ENCODE measurements around the gene TPD52L1.

TPD52L1 gene, protein sequence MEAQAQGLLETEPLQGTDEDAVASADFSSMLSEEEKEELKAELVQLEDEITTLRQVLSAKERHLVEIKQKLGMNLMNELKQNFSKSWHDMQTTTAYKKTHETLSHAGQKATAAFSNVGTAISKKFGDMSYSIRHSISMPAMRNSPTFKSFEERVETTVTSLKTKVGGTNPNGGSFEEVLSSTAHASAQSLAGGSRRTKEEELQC

DNA sequence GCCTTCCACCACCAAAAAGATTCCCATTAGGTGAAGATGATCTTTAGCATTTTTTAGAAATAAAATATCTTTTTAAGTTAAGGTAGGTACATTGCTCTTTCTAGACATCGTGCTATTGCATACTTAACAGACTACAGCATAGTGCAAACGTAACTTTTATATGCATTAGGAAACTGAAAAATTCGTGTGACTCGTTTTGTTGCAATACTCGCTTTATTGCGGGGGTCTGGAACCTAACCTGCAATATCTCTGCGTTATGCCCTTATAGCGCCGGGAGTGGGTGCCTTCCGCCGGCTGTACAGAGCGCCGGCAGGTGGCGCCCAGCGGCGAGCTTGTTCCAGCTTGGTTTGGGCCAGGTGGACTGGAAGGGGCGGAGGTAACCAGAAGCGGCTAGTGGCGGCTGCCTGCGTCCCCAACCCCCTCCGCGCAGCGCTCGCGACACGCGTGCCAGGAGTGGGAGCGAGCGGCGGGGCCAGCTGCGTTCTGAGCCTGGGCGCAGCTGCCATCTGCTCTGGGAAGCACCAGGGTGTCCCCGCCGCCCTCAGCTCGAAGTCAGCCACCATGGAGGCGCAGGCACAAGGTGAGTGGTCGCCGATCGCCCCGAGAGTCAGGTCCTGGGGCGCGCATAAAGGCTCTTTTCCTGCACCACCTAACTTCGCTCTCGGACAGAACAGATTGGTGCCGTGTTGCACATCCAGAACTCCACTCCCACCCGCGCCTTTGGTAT is at the start of gene TPD52L1:
Gene TPD52L1, plus strand, starts transcription at position 383 of the 727 bp plus-strand sequence. Its CDS starts 179 bp downstream, at position 562.
- DNase-seq (ENCODE audit: low read depth), result peak; percentile 10
- TF ChIP-seq, protein P1, sequence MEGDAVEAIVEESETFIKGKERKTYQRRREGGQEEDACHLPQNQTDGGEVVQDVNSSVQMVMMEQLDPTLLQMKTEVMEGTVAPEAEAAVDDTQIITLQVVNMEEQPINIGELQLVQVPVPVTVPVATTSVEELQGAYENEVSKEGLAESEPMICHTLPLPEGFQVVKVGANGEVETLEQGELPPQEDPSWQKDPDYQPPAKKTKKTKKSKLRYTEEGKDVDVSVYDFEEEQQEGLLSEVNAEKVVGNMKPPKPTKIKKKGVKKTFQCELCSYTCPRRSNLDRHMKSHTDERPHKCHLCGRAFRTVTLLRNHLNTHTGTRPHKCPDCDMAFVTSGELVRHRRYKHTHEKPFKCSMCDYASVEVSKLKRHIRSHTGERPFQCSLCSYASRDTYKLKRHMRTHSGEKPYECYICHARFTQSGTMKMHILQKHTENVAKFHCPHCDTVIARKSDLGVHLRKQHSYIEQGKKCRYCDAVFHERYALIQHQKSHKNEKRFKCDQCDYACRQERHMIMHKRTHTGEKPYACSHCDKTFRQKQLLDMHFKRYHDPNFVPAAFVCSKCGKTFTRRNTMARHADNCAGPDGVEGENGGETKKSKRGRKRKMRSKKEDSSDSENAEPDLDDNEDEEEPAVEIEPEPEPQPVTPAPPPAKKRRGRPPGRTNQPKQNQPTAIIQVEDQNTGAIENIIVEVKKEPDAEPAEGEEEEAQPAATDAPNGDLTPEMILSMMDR (IDR thresholded peaks at IDR 0.05; ENCODE audit: low read depth, low read length, missing control alignments), result peak; percentile 84
- H3K4me3 ChIP-seq (ENCODE audit: low read depth, low read length), result peak within 1 kb of the TSS; percentile 44

DNA sequence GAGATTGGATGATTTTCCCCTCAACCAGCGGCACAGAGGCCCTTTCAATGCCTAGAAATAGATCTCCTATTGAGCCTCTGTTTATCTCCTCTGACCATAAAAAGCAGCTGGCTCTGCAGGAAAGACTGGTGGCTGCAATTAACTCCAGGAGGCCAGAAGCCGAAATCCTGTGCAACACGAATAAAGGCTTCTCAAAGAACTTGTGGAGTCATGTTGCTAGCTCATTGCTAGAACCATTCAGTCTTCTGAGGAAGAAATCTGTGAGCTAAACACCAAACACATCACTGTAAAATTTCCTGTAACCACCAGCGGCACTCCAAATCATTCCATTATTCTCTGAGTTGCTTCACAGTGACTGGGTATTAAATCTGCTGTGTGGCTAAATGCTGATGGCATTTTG is 49.1 kb upstream of the TPD52L1 start:
- DNase-seq (ENCODE audit: low read depth), result no peak
- no peak overlapping the region for H3K4me3 ChIP-seq (ENCODE audit: low read depth, low read length)
- TF ChIP-seq, protein P1 (IDR thresholded peaks at IDR 0.05; ENCODE audit: low read depth, low read length, missing control alignments), result no peak

DNA sequence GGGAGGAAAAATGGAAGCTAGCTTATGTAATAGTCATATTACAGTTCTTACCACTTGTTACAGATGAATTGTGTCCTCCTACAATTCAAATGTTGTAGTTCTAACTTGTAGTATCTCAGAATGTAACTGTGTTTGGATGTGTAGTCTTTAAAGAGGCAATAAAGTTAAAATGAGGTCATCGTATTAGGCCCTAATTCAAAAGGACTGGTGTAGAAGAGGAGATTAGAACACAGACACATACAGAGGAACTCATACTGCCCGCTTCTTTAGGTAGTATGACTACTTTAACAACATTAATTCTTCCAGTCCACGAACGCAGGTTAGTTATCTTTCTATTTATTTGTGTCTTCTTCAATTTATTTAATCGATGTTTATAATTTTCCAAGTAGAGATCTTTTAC is 46.5 kb upstream of the TPD52L1 start:
- H3K4me3 ChIP-seq (ENCODE audit: low read depth, low read length), result no peak overlapping the region
- TF ChIP-seq, protein P1 (IDR thresholded peaks at IDR 0.05; ENCODE audit: low read depth, low read length, missing control alignments), result no peak
- no peak for DNase-seq (ENCODE audit: low read depth)

DNA sequence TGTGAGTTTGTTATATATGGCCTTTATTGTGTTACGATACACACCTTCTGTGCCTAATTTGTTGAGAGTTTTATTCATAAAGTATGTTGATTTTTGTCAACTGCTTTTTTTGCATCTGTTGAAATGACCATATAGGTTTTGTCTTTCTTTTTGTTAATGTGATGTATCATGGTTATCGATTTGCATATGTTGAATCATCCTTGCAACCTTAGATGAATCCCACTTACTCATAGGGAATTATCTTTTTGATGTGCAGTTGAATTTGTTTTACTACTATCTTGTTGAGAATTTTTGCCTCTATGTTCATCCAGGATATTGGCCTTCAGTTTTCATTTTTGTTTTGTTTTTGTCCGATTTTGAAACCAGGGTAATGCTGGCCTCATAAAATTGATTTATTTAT is 45.7 kb upstream of the TPD52L1 start:
- TF ChIP-seq, protein P1 (IDR thresholded peaks at IDR 0.05; ENCODE audit: low read depth, low read length, missing control alignments), result no peak
- DNase-seq (ENCODE audit: low read depth), result no peak

DNA sequence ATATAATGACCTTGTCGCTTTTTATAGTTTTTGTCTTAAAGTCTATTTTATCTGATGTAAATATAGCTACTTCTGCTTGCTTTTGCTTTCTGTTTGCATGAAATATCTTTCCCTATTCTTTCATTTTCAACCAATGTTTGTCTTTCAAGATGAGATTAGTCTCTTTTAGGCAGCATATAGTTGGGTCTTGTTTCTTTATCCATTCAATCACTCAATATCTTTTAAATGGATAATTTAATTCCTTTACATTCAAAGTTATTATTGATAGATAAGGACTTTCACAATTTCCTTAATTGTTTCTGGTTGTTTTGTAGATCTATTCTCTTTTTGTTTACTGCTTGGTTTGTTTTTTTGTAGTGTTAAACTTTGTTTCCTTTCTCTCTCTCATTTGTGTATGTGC is 43.5 kb upstream of the TPD52L1 start:
- TF ChIP-seq, protein P1 (IDR thresholded peaks at IDR 0.05; ENCODE audit: low read depth, low read length, missing control alignments), result no peak
- H3K4me3 ChIP-seq (ENCODE audit: low read depth, low read length), result no peak overlapping the region
- no peak for DNase-seq (ENCODE audit: low read depth)

More for the DNA sequence above, 45.7 kb upstream of the TPD52L1 start:
- no peak overlapping the region for H3K4me3 ChIP-seq (ENCODE audit: low read depth, low read length)

DNA sequence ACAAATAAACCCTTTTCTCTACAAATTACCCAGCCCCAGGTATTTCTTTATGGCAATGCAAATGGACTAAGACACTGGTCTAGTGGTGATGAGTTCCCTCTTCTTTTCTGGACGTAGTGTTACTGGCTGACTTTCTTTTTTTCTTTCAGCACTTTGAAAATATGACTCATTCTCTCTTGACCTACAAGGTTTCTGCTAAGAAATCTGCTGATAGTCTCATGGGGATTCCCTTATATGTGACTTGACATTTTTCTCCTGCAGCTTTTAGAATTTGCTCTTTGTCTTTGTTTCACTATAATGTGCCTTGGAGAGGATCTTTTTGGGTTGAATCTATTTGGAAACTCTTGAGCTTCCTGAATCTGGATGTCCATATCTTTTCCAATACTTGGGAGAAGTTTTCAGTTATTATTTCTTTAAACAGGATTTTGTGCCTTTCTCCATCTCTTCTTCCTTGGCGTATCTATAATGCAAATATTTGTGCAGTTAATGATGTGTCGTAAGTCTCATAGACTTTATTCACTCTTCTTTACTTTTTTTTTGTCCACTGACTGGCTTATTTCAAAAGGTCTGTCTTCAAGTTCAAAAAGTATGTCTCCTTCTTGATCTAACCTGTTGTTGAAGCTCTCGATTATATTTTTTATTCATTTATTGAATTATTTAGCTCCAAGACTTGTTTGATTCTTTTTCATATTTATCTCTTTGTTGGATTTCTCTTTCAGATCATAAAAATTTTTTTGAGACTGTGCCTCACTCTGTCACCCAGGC is 42.2 kb upstream of the TPD52L1 start:
- no peak for DNase-seq (ENCODE audit: low read depth)
- TF ChIP-seq, protein P1 (IDR thresholded peaks at IDR 0.05; ENCODE audit: low read depth, low read length, missing control alignments), result no peak
- no peak overlapping the region for H3K4me3 ChIP-seq (ENCODE audit: low read depth, low read length)

Data from GM12864 (cell line).